HG03108 (cell line): ENCODE results near the gene GMPPA.

ENCODE experiments used
- ATAC-seq: cut with Tn5 transposase; IDR thresholded peaks from one replicate; pipeline ENCODE4 v1.9.1; 2021; ENCODE audit warnings: moderate library complexity; ENCODE audit not compliant: unreplicated experiment

Gene GMPPA

DNA sequence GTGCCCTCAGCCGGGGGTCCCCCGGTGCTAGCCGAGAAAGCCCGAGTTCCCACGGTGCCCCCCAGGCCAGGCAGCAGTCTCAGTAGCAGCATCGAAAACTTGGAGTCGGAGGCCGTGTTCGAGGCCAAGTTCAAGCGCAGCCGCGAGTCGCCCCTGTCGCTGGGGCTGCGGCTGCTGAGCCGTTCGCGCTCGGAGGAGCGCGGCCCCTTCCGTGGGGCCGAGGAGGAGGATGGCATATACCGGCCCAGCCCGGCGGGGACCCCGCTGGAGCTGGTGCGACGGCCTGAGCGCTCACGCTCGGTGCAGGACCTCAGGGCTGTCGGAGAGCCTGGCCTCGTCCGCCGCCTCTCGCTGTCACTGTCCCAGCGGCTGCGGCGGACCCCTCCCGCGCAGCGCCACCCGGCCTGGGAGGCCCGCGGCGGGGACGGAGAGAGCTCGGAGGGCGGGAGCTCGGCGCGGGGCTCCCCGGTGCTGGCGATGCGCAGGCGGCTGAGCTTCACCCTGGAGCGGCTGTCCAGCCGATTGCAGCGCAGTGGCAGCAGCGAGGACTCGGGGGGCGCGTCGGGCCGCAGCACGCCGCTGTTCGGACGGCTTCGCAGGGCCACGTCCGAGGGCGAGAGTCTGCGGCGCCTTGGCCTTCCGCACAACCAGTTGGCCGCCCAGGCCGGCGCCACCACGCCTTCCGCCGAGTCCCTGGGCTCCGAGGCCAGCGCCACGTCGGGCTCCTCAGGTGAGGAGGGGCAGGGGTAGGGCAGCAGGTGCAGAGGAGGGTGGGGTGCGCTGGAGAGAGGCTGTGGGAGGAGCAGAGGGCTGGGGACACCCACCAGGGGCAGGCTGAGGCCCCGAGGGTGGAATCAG, 14.1 kb upstream of the GMPPA start:
- no peak for ATAC-seq

DNA sequence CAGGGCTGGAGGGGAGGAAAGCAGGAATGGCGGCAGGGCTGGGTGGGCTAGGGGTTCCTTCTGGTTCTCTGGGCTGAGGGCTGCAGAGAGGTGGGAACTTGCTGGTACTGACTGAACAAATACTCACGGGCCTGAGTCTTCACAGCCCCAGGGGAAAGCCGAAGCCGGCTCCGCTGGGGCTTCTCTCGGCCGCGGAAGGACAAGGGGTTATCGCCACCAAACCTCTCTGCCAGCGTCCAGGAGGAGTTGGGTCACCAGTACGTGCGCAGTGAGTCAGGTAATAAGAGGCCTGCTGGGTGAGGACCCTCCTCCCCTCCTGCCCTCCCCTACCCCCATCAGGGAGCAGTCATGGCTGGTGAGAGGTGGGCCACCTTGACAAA, 13.5 kb upstream of the GMPPA start:
- ATAC-seq: no peak

DNA sequence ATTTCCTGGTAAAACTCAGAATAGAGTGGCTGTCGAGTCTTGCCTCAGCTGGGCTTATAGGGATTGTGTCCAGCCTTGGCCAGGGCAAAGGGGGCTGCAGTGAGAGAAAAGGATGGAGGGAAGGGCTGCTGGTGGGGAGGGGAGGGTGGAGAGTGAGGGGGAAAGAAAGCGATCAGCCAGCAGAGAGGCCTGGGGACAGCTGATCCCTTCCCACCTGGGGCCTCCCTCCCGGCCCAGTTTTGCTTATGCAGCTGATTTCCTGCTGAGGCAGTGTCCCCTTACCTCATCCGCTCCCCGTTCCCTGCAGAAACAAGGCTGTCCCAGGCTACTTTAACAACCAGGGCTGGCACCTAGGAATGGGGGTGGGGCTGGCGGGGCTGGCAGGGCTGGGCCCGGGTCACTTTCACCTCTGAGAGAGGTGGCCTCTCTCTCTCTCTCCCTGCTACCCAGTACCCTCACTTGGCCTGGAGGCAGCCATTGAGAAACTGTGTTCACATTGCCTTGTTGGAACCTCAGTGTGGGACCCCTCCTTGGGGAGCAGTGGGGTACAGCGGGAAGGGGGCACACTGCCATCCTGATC, 12.2 kb upstream of the GMPPA start:
- no peak for ATAC-seq

DNA sequence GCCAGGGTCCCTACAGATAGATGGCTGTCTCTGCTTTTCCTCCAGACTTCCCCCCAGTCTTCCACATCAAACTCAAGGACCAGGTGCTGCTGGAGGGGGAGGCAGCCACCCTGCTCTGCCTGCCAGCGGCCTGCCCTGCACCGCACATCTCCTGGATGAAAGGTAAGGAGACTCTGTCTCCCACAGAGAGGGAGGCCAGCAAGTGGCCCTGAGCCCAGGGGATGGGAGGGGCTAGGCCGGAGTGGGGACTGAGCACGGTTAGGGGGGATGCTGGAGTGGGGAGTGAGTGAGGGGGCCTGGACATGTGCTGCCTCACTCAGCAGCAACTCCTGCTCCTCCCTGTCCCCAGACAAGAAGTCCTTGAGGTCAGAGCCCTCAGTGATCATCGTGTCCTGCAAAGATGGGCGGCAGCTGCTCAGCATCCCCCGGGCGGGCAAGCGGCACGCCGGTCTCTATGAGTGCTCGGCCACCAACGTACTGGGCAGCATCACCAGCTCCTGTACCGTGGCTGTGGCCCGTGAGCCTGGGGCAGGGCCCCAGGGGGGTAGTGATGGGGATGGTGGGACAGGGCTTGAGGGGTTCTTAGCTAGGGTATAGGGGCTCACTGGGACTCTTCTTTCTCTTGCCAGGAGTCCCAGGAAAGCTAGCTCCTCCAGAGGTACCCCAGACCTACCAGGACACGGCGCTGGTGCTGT, 10.4 kb upstream of the GMPPA start:
- ATAC-seq: no peak

DNA sequence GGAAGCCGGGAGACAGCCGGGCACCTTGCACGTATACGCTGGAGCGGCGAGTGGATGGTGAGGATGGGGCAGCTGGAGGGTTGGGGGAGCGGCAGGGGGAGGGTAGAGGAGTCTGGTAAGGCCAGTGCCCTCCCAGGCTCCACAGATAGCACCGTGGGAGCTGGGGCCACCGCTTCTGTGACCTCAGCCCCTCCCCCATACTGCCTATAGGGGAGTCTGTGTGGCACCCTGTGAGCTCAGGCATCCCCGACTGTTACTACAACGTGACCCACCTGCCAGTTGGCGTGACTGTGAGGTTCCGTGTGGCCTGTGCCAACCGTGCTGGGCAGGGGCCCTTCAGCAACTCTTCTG, 9.9 kb upstream of the GMPPA start:
- no peak for ATAC-seq

DNA sequence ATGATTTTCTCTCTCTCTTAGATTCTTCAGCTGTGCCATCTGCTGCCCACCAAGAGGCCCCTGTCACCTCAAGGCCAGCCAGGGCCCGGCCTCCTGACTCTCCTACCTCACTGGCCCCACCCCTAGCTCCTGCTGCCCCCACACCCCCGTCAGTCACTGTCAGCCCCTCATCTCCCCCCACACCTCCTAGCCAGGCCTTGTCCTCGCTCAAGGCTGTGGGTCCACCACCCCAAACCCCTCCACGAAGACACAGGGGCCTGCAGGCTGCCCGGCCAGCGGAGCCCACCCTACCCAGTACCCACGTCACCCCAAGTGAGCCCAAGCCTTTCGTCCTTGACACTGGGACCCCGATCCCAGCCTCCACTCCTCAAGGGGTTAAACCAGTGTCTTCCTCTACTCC, 9.4 kb upstream of the GMPPA start:
- ATAC-seq: no peak

DNA sequence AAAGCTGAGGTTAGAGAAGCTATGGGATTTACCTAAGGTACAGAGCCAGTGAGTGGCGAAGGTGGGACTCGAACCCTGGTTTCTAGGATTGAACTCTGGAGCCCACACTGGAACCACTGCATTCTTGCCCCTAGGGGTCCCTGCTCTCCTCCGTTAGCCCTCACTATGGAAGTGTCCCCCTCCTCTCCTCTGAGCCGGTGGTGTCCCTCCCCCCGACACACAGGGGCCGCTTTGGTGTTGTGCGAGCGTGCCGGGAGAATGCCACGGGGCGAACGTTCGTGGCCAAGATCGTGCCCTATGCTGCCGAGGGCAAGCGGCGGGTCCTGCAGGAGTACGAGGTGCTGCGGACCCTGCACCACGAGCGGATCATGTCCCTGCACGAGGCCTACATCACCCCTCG, 8.5 kb upstream of the GMPPA start:
- no peak for ATAC-seq

DNA sequence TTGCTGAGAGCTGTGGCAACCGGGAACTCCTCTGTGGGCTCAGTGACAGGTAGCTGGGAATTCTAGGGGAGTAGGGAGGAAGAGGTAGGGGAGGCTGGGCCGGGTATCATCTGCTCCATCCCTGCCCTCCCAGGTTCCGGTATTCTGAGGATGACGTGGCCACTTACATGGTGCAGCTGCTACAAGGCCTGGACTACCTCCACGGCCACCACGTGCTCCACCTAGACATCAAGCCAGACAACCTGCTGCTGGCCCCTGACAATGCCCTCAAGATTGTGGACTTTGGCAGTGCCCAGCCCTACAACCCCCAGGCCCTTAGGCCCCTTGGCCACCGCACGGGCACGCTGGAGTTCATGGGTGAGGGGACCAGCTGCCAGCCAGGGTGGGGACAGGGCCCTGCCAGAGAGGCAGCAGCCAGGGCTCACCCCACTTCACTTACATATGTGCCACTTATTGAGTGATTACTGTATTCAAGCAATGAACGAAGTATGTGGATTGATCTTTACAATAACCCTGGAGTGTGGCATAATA, 8.0 kb upstream of the GMPPA start:
- ATAC-seq: no peak

DNA sequence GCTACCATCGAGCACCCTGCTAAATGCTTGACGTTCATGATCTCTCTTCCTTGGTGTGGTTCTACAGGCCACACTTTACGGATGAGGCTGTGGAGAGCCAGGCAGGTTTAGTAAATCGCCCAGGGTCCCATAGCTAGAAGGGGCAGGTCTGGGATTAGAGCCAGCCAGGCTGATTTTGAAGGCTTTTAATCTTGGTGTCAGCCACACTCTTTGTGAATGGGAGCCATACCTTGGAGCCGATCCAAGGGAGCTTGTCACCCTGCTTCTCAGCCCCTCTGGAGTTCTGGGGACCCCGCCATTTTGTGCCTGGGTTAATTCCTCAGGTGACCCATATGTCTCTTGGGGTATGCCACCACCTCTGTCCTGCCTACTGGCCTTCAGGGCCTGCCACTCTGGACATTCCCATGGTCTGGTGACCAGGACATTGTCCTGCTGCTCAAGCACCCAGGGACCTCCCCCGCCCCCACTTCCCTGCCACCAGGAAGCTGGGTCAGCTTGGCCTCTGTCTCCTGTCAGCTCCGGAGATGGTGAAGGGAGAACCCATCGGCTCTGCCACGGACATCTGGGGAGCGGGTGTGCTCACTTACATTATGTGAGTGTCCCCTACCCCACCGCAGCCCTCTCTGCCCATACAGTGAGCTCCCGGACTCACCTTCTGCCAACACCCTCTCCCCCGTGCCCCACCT, 7.3 kb upstream of the GMPPA start:
- no peak for ATAC-seq

DNA sequence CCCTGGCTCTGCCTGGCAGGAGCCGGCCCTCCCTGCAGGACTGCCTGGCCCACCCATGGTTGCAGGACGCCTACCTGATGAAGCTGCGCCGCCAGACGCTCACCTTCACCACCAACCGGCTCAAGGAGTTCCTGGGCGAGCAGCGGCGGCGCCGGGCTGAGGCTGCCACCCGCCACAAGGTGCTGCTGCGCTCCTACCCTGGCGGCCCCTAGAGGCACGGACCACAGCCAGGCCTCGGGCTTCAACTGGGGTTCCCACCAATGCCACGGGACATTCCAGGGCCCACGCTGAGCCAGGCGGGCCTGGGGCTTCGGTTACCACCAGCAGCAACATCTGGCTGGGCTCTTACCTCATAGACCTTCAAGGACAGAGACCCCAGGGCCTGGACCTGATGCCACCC, 6.1 kb upstream of the GMPPA start:
- ATAC-seq: no peak

DNA sequence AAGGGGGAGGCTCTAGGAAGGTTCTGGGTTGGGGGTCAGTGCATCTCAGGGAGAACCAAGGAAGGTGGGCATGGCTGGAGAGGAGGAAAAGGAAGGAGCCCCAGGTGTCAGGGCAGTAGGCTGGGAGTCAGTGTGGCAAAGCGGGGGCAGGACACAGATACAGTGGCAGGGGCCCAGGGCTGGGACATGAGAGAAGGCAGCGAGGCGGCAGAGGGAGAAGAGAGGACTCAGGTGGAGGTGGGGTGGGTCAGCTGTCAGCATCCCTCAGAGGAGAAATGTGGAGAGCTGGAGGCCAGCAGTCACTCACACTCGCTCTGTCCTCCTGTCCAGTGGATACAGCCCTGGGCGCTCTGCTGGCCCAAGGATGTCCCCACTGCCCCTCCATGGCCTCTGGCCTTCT, 5.6 kb upstream of the GMPPA start:
- ATAC-seq: no peak

DNA sequence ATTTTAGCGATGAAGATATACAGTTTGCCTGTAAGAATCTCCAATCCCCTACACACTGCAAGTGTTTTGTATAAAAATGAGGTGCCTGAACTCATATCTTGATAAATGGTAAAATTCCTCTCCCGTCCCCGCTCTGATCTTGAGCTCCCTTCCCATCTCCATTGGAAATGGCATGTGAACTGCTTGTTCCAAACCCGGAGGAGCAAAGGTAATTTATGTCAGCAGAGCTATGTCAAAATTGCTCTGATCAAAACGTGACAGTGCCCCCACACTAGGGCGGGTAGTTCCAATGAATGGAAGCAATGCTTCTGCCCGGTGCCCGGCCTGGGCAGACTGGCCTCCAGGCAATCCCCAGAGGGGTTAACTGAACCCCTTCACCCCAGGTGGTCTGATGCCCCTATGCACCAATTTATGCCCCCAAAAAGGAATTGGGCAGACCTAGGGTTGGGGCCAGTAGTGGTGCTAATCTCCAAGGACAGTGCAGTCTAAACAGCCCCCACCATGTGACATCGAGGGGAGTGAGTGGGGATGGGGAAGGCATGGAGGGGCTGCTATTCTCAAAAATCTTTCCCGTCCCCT, 3.6 kb upstream of the GMPPA start:
- ATAC-seq: no peak

DNA sequence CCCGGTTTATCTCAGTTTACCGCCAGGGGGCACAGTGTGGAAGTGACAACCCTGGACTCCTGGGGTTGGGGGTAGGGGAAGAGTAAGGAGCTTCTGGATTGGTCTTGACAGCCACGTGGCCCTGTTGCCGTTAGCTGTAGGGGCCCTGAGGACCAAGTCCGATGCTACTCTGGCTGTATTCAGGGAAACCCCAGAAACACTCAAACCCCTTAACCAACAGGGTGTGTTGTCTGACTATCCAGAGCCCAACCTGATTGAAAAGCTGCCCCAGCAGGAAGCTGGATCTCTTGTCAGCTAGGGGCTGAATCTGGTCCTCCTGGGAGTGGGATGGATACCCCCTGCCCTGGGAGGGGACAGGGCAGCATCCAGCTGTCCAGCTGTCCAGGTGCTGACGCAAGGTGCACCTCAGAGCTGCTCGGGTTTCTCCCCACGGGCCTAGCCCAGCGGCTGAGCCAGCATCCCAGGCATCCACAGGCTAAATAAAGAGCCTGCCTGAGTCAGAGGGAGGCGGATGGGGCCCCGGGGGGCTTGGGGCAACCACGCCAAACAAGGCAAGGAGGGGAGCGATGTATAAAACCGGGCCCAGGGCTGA, 3.1 kb upstream of the GMPPA start:
- no peak for ATAC-seq

DNA sequence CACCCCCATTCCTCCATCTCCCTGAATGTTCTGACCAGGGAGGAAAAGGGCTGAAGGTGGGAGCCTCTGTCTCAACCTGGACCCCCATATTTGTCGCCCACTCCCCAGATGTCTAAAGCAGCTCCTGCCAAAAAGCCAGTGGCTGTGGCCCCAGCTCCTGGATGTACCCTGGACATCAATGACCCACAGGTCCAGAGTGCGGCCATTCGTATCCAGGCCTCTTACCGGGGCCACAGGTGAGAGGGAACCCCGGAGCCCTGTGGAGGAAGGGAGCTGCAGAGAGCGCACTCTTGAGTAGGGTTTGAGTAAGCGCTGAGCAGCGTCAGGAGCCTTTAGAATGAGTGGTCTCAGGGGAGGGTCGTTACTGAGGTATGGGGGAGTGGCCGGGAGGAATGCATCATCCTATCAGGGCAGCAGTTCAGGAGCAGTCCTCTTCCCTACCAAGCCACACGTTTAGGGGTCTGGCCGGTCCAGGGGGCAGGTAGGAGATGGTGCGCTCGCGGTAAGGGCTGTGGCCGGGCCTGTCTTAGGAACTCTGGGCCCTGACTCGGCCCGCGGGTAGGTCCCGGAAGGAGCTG, 2.4 kb upstream of the GMPPA start:
- no peak for ATAC-seq

DNA sequence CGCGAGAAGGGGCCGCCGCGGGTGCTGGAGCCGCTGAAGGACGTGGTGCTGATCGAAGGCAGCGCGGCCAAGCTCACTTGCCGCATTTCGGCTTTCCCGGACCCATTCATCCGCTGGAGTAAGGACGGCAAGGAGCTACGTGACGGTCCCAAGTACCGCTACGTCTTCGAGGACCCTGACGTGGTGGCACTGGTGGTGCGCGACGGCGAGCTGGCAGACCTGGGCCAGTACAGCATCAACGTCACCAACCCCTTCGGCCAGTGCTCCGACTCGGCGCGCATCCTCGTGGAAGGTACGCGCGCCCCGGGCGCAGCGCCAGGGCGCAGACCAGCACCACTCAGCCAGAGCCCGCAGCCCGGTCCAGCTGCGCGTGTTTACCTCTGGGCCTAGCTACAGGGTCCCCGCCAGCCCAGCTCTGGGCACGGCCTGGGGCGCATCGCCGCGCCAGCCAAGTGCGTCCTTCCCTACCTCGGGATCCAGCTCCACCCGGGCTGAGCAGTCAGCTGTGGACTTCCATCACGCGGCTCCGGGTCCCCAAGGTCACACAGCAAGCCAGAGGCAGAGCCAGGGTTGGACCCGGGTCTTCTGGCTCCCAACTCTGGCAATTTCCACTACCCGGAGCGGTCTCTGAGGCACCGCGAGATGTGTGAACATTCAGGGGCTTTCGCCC, 1.7 kb upstream of the GMPPA start:
- ATAC-seq: no peak

DNA sequence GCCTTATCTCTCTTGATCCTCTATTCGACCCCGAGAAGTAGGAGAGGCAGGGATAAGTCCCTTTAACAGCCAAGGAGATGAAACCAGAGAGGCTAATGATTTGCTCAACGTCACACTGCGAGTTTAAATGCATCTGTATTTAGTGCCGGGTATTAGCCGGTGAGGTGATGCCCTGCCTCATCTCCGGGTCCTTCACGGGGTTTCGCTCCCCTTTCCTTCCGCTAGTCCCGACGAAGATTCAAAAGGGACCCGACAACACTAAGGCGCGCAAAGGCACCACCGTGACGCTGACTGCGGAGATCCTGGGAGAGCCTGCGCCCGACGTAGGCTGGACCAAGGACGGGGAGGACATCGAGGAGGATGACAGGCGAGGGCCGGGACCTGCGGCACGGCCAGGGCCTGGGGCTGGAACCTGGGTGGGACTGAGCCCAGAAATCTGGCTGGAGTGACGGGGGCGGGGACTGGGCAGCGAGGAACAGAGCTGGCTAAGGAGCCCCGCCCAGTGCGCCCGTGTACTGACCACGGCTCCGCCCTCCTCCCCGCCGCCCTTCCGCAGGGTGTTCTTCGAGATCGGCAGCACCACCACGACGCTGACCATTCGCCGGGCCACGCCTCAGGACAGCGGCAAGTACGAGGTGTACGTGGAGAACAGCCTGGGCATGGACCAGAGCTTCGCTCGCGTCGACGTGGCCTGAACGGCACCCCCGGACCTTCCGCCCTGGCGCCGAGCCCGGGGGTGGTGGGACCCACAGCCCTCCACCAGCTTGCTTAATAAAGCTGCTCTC, 1.0 kb upstream of the GMPPA start:
- ATAC-seq: peak; percentile 32

DNA sequence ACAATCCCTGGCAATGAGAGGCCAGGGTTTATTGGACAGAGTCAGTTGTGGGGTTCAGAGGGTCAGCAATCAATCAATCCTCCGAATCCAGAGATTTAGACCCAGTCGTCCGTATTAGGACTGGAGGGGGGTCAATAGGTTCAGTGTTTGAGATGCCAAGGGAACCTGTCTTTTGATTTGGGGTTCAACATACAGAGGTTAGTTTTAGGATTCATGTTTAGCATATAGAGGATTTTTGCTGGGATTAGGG, 292 bp downstream of the GMPPA start:
- ATAC-seq: no peak

DNA sequence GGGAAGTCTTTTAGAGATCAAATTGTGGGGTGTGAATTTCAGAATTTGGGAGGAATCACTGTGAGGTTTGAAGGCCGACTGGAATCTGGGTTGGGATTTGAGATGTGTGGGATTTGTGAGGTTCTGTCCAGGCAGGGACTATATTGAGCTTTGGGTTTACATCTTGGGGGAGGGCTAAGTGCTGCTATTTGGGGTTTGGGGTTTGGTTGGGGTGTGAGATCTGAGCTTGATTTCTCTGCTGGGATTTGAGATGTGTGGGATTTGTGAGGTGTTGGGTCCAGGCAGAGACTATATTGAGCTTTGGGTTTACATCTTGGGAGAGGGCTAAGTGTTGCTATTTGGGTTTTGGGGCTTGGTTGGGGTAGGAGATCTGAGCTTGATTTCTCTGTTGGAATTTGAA, 864 bp downstream of the GMPPA start:
- no peak for ATAC-seq

DNA sequence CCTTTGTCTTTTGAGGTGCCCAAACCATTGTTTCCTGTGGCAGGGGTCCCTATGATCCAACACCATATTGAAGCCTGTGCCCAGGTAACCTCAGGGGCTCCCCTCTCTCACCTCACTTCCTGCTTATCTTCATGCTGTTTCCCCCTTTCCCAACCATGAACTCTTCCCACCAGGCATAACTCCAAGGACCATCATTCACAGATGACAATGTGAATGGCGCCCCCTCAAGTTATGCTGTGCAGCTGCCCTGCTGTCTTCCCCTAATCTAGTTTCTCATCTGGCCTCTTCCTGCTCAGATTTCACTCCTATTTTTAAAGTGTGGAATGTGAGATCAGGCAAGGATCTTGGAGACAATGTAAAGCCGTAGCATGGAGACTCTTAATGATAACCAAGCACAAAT, 1.4 kb downstream of the GMPPA start:
- ATAC-seq: no peak
